MM.1S (cell line): Measurements from ENCODE around the gene CEACAM7.

Source experiments
- DNase-seq: peaks from one replicate; pipeline ENCODE4 v3.0.0-alpha.2; 2015
- H2AFZ ChIP-seq: fragments of 300-600 bp; sonication (generic); 2 replicates; pipeline ENCODE4 v1.6.0; 2016; ENCODE audit warnings: antibody characterized with exemption, low read length
- H3F3A ChIP-seq: fragments of 300-600 bp; sonication (generic); 2 replicates; pipeline ENCODE4 v1.6.1; 2016; ENCODE audit warnings: mild to moderate bottlenecking, antibody characterized with exemption, low read length, moderate library complexity, mixed read lengths; ENCODE audit not compliant: insufficient read depth
- H3K27ac ChIP-seq: fragments of 300-600 bp; sonication (generic); 2 replicates; pipeline ENCODE4 v1.5.1; 2016; ENCODE audit warnings: mild to moderate bottlenecking, low read length
- H3K27me3 ChIP-seq: fragments of 300-600 bp; sonication (generic); replicated peaks from 2 replicates; pipeline ENCODE4 v1.6.0; 2016; ENCODE audit warnings: low read length; ENCODE audit not compliant: insufficient read depth
- H3K36me3 ChIP-seq: fragments of 300-600 bp; sonication (generic); replicated peaks from 2 replicates; pipeline ENCODE4 v1.6.1; 2016; ENCODE audit warnings: mild to moderate bottlenecking, low read length, mixed read lengths; ENCODE audit not compliant: insufficient read depth
- H3K4me1 ChIP-seq: fragments of 300-600 bp; sonication (generic); 2 replicates; pipeline ENCODE4 v1.6.1; 2016; ENCODE audit warnings: low read length, mixed read lengths
- H3K4me2 ChIP-seq: fragments of 300-600 bp; sonication (generic); 2 replicates; pipeline ENCODE4 v1.6.0; 2016; ENCODE audit warnings: low read depth, low read length
- H3K4me3 ChIP-seq: fragments of 300-600 bp; sonication (generic); 2 replicates; pipeline ENCODE4 v1.5.1; 2016; ENCODE audit warnings: low read length, mixed read lengths
- H3K79me2 ChIP-seq: fragments of 300-600 bp; sonication (generic); 2 replicates; pipeline ENCODE4 v1.6.1; 2016; ENCODE audit warnings: mixed run types, low read length, mixed read lengths
- H3K9ac ChIP-seq: fragments of 300-600 bp; sonication (generic); 2 replicates; pipeline ENCODE4 v1.6.1; 2016; ENCODE audit warnings: low read length, mixed read lengths
- H3K9me2 ChIP-seq: fragments of 300-600 bp; sonication (generic); replicated peaks from 2 replicates; pipeline ENCODE4 v1.6.1; 2016; ENCODE audit warnings: mild to moderate bottlenecking, low read length, mixed read lengths; ENCODE audit not compliant: insufficient read depth
- H3K9me3 ChIP-seq: fragments of 300-600 bp; sonication (generic); replicated peaks from 2 replicates; pipeline ENCODE4 v1.6.1; 2016; ENCODE audit warnings: mild to moderate bottlenecking, low read length, mixed read lengths; ENCODE audit not compliant: insufficient read depth
- H4K20me1 ChIP-seq: fragments of 300-600 bp; sonication (generic); 2 replicates; pipeline ENCODE4 v1.6.1; 2016; ENCODE audit warnings: mild to moderate bottlenecking, low read length, moderate library complexity, mixed read lengths; ENCODE audit not compliant: insufficient read depth
- EZH2 ChIP-seq: fragments of 300-600 bp; sonication (generic); optimal IDR thresholded peaks from 2 replicates; pipeline ENCODE3; 2017; ENCODE audit warnings: low read depth, mild to moderate bottlenecking, antibody characterized with exemption, low read length, mixed read lengths
- EZH2phosphoT487 ChIP-seq: fragments of 300-600 bp; sonication (generic); IDR thresholded peaks from 2 replicates; pipeline ENCODE4 v1.6.1; 2018; ENCODE audit warnings: antibody characterized with exemption, low read length
- TF ChIP-seq, protein P1 (sequence below): fragments of 300-600 bp; sonication (generic); IDR thresholded peaks from 2 replicates; pipeline ENCODE4 v1.5.1; 2016; ENCODE audit warnings: antibody characterized with exemption, low read length, mixed read lengths

The CEACAM7 gene

DNA sequence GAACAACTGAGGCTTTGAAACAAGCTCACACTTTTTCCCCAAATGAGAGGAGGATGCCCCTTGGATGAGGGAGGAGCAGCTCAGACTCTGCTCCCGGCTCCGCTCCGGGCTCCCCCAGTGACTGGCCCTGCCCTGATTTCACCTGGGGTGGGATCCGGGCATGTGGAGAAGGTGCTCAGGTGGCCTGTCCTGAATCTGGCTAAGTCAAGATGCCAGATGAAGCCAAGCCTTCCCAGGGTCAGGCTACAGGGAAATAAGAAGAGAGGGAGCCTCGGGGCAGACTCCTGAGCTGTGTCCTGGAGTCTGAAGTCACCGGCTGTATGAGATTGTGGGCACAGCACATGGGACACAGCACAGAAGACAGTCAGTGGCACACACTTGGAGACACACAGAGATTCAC, 30.7 kb upstream of the CEACAM7 start:
- TF ChIP-seq EZH2phosphoT487, result no peak
- H3K9ac ChIP-seq, result no peak overlapping the region
- H4K20me1 ChIP-seq, result no peaks in the 10 kb centered on the region
- H3K36me3 ChIP-seq, result no peaks in the 10 kb centered on the region
- no peak overlapping the region for H3K4me2 ChIP-seq
- no peaks in the 10 kb centered on the region for H3K79me2 ChIP-seq
- H3K9me3 ChIP-seq, result no peaks in the 10 kb centered on the region
- H3K27ac ChIP-seq, result no peak overlapping the region
- H3K4me3 ChIP-seq, result no peak overlapping the region
- no peaks in the 10 kb centered on the region for H3K9me2 ChIP-seq
- no peaks in the 10 kb centered on the region for H3F3A ChIP-seq
- H3K27me3 ChIP-seq, result peaks cover 97% of the 10 kb centered on the region
- DNase-seq, result no peak
- no peaks in the 10 kb centered on the region for H3K4me1 ChIP-seq
- no peak overlapping the region for H2AFZ ChIP-seq

DNA sequence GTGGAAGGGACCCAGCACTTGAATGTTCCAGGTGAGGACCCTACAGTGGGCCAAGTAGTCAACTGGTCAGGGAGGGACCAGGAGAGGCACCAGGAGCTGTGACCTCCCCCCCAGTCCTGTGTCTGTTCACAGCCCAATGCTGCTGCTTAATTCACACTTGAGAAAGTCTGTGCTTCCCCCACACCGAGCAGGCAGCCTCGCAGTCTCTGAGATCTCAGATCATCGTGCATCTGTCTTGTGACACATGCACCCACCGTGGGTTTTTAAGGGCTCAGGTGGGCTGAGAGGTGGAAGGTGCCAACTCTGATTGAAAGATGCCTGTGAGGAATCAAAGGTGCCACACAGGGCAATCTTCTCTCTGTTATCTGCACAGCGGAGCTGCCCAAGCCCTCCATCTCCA, 26.5 kb upstream of the CEACAM7 start:
- Histone ChIP-seq H3K9me2 (no peaks in the 10 kb centered on the region), H3F3A (no peaks in the 10 kb centered on the region), H4K20me1 (no peaks in the 10 kb centered on the region), H2AFZ (no peak overlapping the region), H3K4me3 (no peak overlapping the region), H3K4me2 (no peak overlapping the region), H3K79me2 (no peaks in the 10 kb centered on the region), H3K27ac (no peak overlapping the region), H3K27me3 (peaks cover 99% of the 10 kb centered on the region), H3K4me1 (no peaks in the 10 kb centered on the region), H3K9ac (no peak overlapping the region), H3K36me3 (no peaks in the 10 kb centered on the region), H3K9me3 (no peaks in the 10 kb centered on the region)
- TF ChIP-seq EZH2 (no peak), EZH2phosphoT487 (no peak)
- TF ChIP-seq, protein P1, sequence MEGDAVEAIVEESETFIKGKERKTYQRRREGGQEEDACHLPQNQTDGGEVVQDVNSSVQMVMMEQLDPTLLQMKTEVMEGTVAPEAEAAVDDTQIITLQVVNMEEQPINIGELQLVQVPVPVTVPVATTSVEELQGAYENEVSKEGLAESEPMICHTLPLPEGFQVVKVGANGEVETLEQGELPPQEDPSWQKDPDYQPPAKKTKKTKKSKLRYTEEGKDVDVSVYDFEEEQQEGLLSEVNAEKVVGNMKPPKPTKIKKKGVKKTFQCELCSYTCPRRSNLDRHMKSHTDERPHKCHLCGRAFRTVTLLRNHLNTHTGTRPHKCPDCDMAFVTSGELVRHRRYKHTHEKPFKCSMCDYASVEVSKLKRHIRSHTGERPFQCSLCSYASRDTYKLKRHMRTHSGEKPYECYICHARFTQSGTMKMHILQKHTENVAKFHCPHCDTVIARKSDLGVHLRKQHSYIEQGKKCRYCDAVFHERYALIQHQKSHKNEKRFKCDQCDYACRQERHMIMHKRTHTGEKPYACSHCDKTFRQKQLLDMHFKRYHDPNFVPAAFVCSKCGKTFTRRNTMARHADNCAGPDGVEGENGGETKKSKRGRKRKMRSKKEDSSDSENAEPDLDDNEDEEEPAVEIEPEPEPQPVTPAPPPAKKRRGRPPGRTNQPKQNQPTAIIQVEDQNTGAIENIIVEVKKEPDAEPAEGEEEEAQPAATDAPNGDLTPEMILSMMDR, result no peak
- DNase-seq, result no peak

DNA sequence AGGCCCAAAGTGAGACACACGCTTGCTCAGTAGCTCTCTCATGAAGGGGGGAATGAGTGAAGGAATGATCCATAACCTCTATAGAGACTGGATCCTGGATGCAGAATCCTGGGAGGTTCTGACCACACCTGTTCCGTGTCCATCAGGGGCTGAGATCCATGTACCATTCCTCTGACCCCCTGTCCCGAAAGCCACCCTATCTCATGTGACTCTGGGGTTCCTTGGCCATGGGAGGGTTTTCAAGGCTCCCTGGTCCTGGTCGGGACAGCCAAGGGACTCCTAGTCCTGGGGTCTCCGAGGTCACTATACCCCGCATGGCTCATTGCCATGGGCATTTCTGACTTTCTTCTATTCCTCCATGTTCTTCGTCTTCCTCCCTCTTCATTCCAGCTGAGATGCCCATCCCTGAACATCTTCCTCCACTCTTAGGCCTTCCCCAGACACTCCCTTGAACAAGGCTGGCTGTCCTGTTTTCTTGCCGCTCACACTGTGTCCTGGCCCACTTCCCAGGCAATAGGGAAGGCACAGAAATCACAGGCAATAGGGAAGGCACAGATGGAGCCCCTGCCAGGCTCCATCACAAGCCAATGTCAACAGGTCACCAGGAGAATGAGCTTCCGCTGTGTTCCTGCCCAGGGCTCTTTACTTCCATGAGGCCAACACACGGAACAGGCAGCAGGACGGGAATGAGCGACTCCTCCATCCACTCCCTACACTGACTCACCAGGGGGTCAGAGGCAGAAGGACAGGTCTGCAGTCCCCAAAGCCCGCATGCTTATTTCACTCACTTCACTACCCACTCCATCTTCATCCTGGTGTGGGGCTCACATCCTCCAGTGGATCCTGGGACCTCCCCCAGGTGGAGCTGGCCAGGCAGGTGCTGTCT, 23.5 kb upstream of the CEACAM7 start:
- Histone ChIP-seq H3K4me3 (no peak overlapping the region), H3K27me3 (peaks cover 96% of the 10 kb centered on the region), H3K27ac (no peak overlapping the region), H3K4me1 (no peaks in the 10 kb centered on the region), H3K9ac (no peak overlapping the region), H3K36me3 (no peaks in the 10 kb centered on the region), H3F3A (no peaks in the 10 kb centered on the region), H4K20me1 (no peaks in the 10 kb centered on the region), H3K9me2 (no peaks in the 10 kb centered on the region), H2AFZ (no peak overlapping the region), H3K9me3 (no peaks in the 10 kb centered on the region), H3K4me2 (no peak overlapping the region), H3K79me2 (no peaks in the 10 kb centered on the region)
- DNase-seq, result no peak
- TF ChIP-seq, protein P1, result no peak
- TF ChIP-seq EZH2phosphoT487 (no peak), EZH2 (no peak)
